Lower leg skin (tissue), 3 donors: ENCODE measurements around the gene GLOD5.

Source experiments
- CTCF ChIP-seq, 3 donors: fragments of 450-650 bp; IDR thresholded peaks; one replicate each; pipeline ENCODE4 v1.5.1; 2016; ENCODE audit warnings: antibody characterized with exemption in 3 of 3, mild to moderate bottlenecking in 3 of 3, moderate library complexity in 2 of 3
- POLR2A ChIP-seq, 2 donors: fragments of 450-650 bp; IDR thresholded peaks; one replicate each; pipeline ENCODE4 v1.6.1; 2016 to 2017; ENCODE audit warnings: antibody characterized with exemption in 2 of 2, mild to moderate bottlenecking in 1 of 2, moderate library complexity in 1 of 2

- TF ChIP-seq CTCF (IDR thresholded peaks at IDR 0.05) (no peak), POLR2A (IDR thresholded peaks at IDR 0.05) (peak in 1 of 2 donors; percentile 41)
These were observed 24.2 kb upstream of the GLOD5 start for GRCh38 chrX:48737213-48737938.
